Gastrocnemius medialis (tissue), 4 donors: Measurements from ENCODE around the gene DPEP1.

Experiments
- POLR2A ChIP-seq, 2 donors: fragments of 450-650 bp; IDR thresholded peaks; one replicate each; pipeline ENCODE4 v1.6.1; 2017; ENCODE audit warnings: antibody characterized with exemption in 2 of 2, mild to moderate bottlenecking in 2 of 2, moderate library complexity in 2 of 2
- TF ChIP-seq, protein P1 (sequence below), 5 experiments: fragments of 450-650 bp in 3 of 5; fragments of 200-600 bp in 2 of 5; sonication (generic) in 2 of 5; IDR thresholded peaks in 4 of 5; conservative IDR thresholded peaks in 1 of 5; 1 replicate in 4 of 5; 2 replicates in 1 of 5; pipeline ENCODE4 v1.5.1; 2016 to 2019; ENCODE audit warnings: antibody characterized with exemption in 5 of 5, mild to moderate bottlenecking in 3 of 5, moderate library complexity in 3 of 5

- TF ChIP-seq, protein P1, sequence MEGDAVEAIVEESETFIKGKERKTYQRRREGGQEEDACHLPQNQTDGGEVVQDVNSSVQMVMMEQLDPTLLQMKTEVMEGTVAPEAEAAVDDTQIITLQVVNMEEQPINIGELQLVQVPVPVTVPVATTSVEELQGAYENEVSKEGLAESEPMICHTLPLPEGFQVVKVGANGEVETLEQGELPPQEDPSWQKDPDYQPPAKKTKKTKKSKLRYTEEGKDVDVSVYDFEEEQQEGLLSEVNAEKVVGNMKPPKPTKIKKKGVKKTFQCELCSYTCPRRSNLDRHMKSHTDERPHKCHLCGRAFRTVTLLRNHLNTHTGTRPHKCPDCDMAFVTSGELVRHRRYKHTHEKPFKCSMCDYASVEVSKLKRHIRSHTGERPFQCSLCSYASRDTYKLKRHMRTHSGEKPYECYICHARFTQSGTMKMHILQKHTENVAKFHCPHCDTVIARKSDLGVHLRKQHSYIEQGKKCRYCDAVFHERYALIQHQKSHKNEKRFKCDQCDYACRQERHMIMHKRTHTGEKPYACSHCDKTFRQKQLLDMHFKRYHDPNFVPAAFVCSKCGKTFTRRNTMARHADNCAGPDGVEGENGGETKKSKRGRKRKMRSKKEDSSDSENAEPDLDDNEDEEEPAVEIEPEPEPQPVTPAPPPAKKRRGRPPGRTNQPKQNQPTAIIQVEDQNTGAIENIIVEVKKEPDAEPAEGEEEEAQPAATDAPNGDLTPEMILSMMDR (IDR thresholded peaks at IDR 0.05 in 4 of 5, conservative IDR thresholded peaks at IDR 0.05 in 1 of 5) = no peak
- no peak for TF ChIP-seq POLR2A (IDR thresholded peaks at IDR 0.05)
Measured at GRCh38 chr16:89583895-89584644, 29.4 kb upstream of the DPEP1 start.
